Small intestine (tissue), 7 donors: ENCODE results near the gene CPZ. TPM values are rescaled to one million over a fixed set of nuclear protein-coding genes. Genes with fewer than 3 reads are reported as not detected.
"Not testable (repeated sequence)": the region's sequence is repeated elsewhere in the genome, so short reads cannot be mapped to it uniquely, and the experiment has no call there.

ENCODE experiments used
- DNase-seq, 2 donors: peaks; one replicate each; pipeline versions ENCODE4 v3.0.0 to v3.0.0-alpha.2; 2013
- FAIRE-seq: peaks from 2 replicates; lab custom pipeline; 2012; peaks lifted over from hg19 to GRCh38; lab: Jason Lieb, UNC
- H3K27ac ChIP-seq, 3 donors: one replicate each; pipeline ENCODE4 v1.5.1; 2013; ENCODE audit warnings: low read length in 2 of 3, mild to moderate bottlenecking in 2 of 3, control low read depth in 1 of 3, inconsistent platforms in 1 of 3, low read depth in 1 of 3, moderate library complexity in 1 of 3
- H3K27me3 ChIP-seq, 3 donors: one replicate each; pipeline ENCODE4 v1.6.1; 2013; ENCODE audit warnings: low read length in 3 of 3, inconsistent platforms in 1 of 3; ENCODE audit not compliant: control insufficient read depth in 3 of 3, insufficient read depth in 3 of 3
- H3K36me3 ChIP-seq, 3 donors: one replicate each; pipeline ENCODE4 v1.6.1; 2013; ENCODE audit warnings: low read length in 3 of 3, inconsistent platforms in 1 of 3, low read depth in 1 of 3, mild to moderate bottlenecking in 1 of 3, moderate library complexity in 1 of 3; ENCODE audit not compliant: control insufficient read depth in 3 of 3, insufficient read depth in 2 of 3
- H3K4me1 ChIP-seq, 3 donors: one replicate each; pipeline ENCODE4 v1.6.1; 2013; ENCODE audit warnings: low read length in 2 of 3, inconsistent platforms in 1 of 3, low read depth in 1 of 3, mild to moderate bottlenecking in 1 of 3, moderate library complexity in 1 of 3; ENCODE audit not compliant: control insufficient read depth in 3 of 3, insufficient read depth in 2 of 3
- H3K4me3 ChIP-seq, 3 donors: one replicate each; pipeline ENCODE4 v1.5.1; 2013; ENCODE audit warnings: low read length in 3 of 3, control low read depth in 1 of 3, inconsistent platforms in 1 of 3, low read depth in 1 of 3, mild to moderate bottlenecking in 1 of 3, moderate library complexity in 1 of 3
- H3K9me3 ChIP-seq, 2 donors: one replicate each; pipeline ENCODE4 v1.6.1; 2013; ENCODE audit warnings: low read depth in 1 of 2, low read length in 1 of 2; ENCODE audit not compliant: control insufficient read depth in 2 of 2, insufficient read depth in 1 of 2
- WGBS, 3 donors: extraction: QIAGEN DNeasy Blood & Tissue Kit; methylation state at CpG; one replicate each; pipeline ENCODE4 v1.1.7; 2013; 5-methylcytosine and 5-hydroxymethylcytosine counted together
- polyA plus RNA-seq, 4 donors: library from polyadenylated mRNA; stranded (reverse) in 3 of 4; unstranded in 1 of 4; fragments of 200-250 nt in 3 of 4; fragments of 120-200 nt in 1 of 4; gene quantifications; one replicate each; pipeline versions ENCODE4 v1.2.1 to v1.2.3, GENCODE V29; 2013
- donor health status: healthy with polysubstance abuse.
- donor health status: control.
- donor health status: control.
- donor health status: Bipolar disorder and iron deficiency.
- donor health status: healthy.

CPZ gene
- polyA plus RNA-seq, 4 donors = 0.27 to 3.8 (median 1.7) TPM; not detected in 1

GRCh38 chr4:8574796-8575370 lies 17.7 kb upstream of the CPZ start:
- no peak overlapping the region for H3K27ac ChIP-seq
- no peak for DNase-seq
- H3K4me3 ChIP-seq = no peak overlapping the region
- peaks cover 0 to 16% (median 3%) of the 10 kb centered on the region in 3 donors for H3K27me3 ChIP-seq
- H3K36me3 ChIP-seq = no peaks in the 10 kb centered on the region
- 69 to 82% (median 76%) methylated on average over 4 to 5 of the region's 5 CpGs for WGBS, 3 donors
- H3K4me1 ChIP-seq = no peaks in the 10 kb centered on the region
- no peak for FAIRE-seq
- H3K9me3 ChIP-seq = no peaks in the 10 kb centered on the region

GRCh38 chr4:8575457-8575856 lies 17.1 kb upstream of the CPZ start:
- no peaks in the 10 kb centered on the region for H3K4me1 ChIP-seq
- FAIRE-seq (no peak), DNase-seq (no peak)
- peaks cover 0 to 20% (median 6%) of the 10 kb centered on the region in 3 donors for H3K27me3 ChIP-seq
- H3K27ac ChIP-seq = no peak overlapping the region
- H3K4me3 ChIP-seq = no peak overlapping the region
- WGBS, 3 donors = 68 to 76% (median 70%) methylated on average over 4 of the region's 4 CpGs
- no peaks in the 10 kb centered on the region for H3K9me3 ChIP-seq
- no peaks in the 10 kb centered on the region for H3K36me3 ChIP-seq

GRCh38 chr4:8576591-8576990 lies 16.0 kb upstream of the CPZ start:
- WGBS, 3 donors = 81 to 90% (median 87%) methylated on average over 5 of the region's 5 CpGs

GRCh38 chr4:8577046-8577445 lies 15.5 kb upstream of the CPZ start:
- Histone ChIP-seq H3K9me3 (no peaks in the 10 kb centered on the region), H3K4me1 (no peaks in the 10 kb centered on the region), H3K36me3 (no peaks in the 10 kb centered on the region), H3K4me3 (no peak overlapping the region), H3K27ac (no peak overlapping the region), H3K27me3 (peaks cover 0 to 34% (median 9%) of the 10 kb centered on the region in 3 donors)
- DNase-seq = no peak
- FAIRE-seq = no peak
- WGBS, 3 donors = 58 to 63% (median 62%) methylated on average over 8 of the region's 8 CpGs

More at GRCh38 chr4:8576591-8576990, 16.0 kb upstream of the CPZ start:
- peaks cover 0 to 31% (median 7%) of the 10 kb centered on the region in 3 donors for H3K27me3 ChIP-seq
- not testable (repeated sequence) for H3K27ac ChIP-seq, H3K4me3 ChIP-seq, H3K9me3 ChIP-seq, DNase-seq, FAIRE-seq, H3K4me1 ChIP-seq, H3K36me3 ChIP-seq

GRCh38 chr4:8577972-8578371 lies 14.6 kb upstream of the CPZ start:
- FAIRE-seq = no peak
- 68 to 78% (median 71%) methylated on average over 4 of the region's 4 CpGs for WGBS, 3 donors
- no peak overlapping the region for H3K4me3 ChIP-seq
- H3K27me3 ChIP-seq = peaks cover 0 to 34% (median 9%) of the 10 kb centered on the region in 3 donors
- H3K4me1 ChIP-seq = no peaks in the 10 kb centered on the region
- no peak for DNase-seq
- no peak overlapping the region for H3K27ac ChIP-seq
- H3K9me3 ChIP-seq = no peaks in the 10 kb centered on the region
- H3K36me3 ChIP-seq = no peaks in the 10 kb centered on the region

GRCh38 chr4:8578717-8579116 lies 13.8 kb upstream of the CPZ start:
- peaks cover 0 to 34% (median 9%) of the 10 kb centered on the region in 3 donors for H3K27me3 ChIP-seq
- FAIRE-seq (no peak), DNase-seq (no peak)
- H3K27ac ChIP-seq = no peak overlapping the region
- no peaks in the 10 kb centered on the region for H3K36me3 ChIP-seq
- H3K4me1 ChIP-seq = no peaks in the 10 kb centered on the region
- WGBS, 3 donors = 42 to 68% (median 58%) methylated on average over 3 of the region's 3 CpGs
- H3K4me3 ChIP-seq = no peak overlapping the region
- no peaks in the 10 kb centered on the region for H3K9me3 ChIP-seq

- no peak for FAIRE-seq
- WGBS, 3 donors = 29 to 38% (median 32%) methylated on average over 9 to 12 of the region's 12 CpGs
- Histone ChIP-seq H3K36me3 (no peaks in the 10 kb centered on the region), H3K27ac (no peak overlapping the region), H3K4me3 (no peak overlapping the region), H3K27me3 (peaks cover 0 to 34% (median 9%) of the 10 kb centered on the region in 3 donors), H3K4me1 (no peaks in the 10 kb centered on the region), H3K9me3 (no peaks in the 10 kb centered on the region)
- no peak for DNase-seq
These were observed 12.8 kb upstream of the CPZ start for GRCh38 chr4:8579526-8580320.

- peak; percentile 19 to 83 for DNase-seq
- FAIRE-seq = no peak
- H3K27me3 ChIP-seq = peaks cover 0 to 34% (median 9%) of the 10 kb centered on the region in 3 donors
- H3K36me3 ChIP-seq = no peaks in the 10 kb centered on the region
- no peaks in the 10 kb centered on the region for H3K4me1 ChIP-seq
- H3K27ac ChIP-seq = no peak within 1 kb of the TSS
- WGBS, 3 donors = 7 to 14% (median 10%) methylated on average over 53 to 63 of the region's 63 CpGs
- no peak within 1 kb of the TSS for H3K4me3 ChIP-seq
- no peaks in the 10 kb centered on the region for H3K9me3 ChIP-seq
These were observed 12.1 kb upstream of the CPZ start, which contains the start of gene GPR78 for GRCh38 chr4:8580321-8581093. TSS of gene GPR78 (plus strand) at chr4:8580392. CDS start at chr4:8580983, 591 bp downstream.
